Fibroblast of peridontal ligament (primary cell): ENCODE data around the gene IL7R.
A peak's percentile ranks its signal among the peaks of the same experiment; 100 is the strongest.
"Not testable (repeated sequence)": the region's sequence is repeated elsewhere in the genome, so short reads cannot be mapped to it uniquely, and the experiment has no call there.

ENCODE experiments used
- DNase-seq: peaks from one replicate; pipeline ENCODE4 v3.0.0-alpha.2; 2010; ENCODE audit errors: extremely low read depth

The IL7R gene

GRCh38 chr5:35838370-35839042 is 18.2 kb upstream of the IL7R start:
- no peak for DNase-seq

GRCh38 chr5:35842856-35843255 is 13.8 kb upstream of the IL7R start:
- DNase-seq = no peak

GRCh38 chr5:35845508-35845907 is 11.2 kb upstream of the IL7R start:
- DNase-seq = not testable (repeated sequence)

GRCh38 chr5:35847491-35847890 is 9.2 kb upstream of the IL7R start:
- no peak for DNase-seq

- peak; percentile 39 for DNase-seq
Measured at GRCh38 chr5:35847961-35848360, 8.7 kb upstream of the IL7R start.

- no peak for DNase-seq
Measured at GRCh38 chr5:35849860-35850259, 6.8 kb upstream of the IL7R start.

GRCh38 chr5:35850967-35851680 is 5.6 kb upstream of the IL7R start:
- DNase-seq = peak; percentile 67

- no peak for DNase-seq
Measured at GRCh38 chr5:35852084-35852734, 4.5 kb upstream of the IL7R start.

- no peak for DNase-seq
Measured at GRCh38 chr5:35852773-35853172, 3.9 kb upstream of the IL7R start.

GRCh38 chr5:35853631-35854030 is 3.1 kb upstream of the IL7R start:
- DNase-seq = no peak

GRCh38 chr5:35854248-35854647 is 2.4 kb upstream of the IL7R start:
- DNase-seq = no peak

GRCh38 chr5:35855187-35855586 is 1.5 kb upstream of the IL7R start:
- DNase-seq = no peak

GRCh38 chr5:35856186-35856764 is 416 bp upstream of the IL7R start:
- not testable (repeated sequence) for DNase-seq

GRCh38 chr5:35857606-35858205 is 1.0 kb downstream of the IL7R start:
- peak; percentile 90 for DNase-seq

- DNase-seq = peak; percentile 79
Measured at GRCh38 chr5:35859101-35859661, 2.5 kb downstream of the IL7R start.

GRCh38 chr5:35860686-35861085 is 4.0 kb downstream of the IL7R start:
- no peak for DNase-seq

GRCh38 chr5:35861718-35862117 is 5.0 kb downstream of the IL7R start:
- DNase-seq = no peak

- DNase-seq = no peak
Measured at GRCh38 chr5:35862126-35862525, 5.4 kb downstream of the IL7R start.

GRCh38 chr5:35863159-35863558 is 6.5 kb downstream of the IL7R start:
- no peak for DNase-seq

GRCh38 chr5:35867998-35868397 is 11.3 kb downstream of the IL7R start:
- DNase-seq = no peak

GRCh38 chr5:35869685-35870277 is 13.1 kb downstream of the IL7R start:
- DNase-seq = no peak
